ENCODE data around the gene KIF9.

KIF9 gene

DNA sequence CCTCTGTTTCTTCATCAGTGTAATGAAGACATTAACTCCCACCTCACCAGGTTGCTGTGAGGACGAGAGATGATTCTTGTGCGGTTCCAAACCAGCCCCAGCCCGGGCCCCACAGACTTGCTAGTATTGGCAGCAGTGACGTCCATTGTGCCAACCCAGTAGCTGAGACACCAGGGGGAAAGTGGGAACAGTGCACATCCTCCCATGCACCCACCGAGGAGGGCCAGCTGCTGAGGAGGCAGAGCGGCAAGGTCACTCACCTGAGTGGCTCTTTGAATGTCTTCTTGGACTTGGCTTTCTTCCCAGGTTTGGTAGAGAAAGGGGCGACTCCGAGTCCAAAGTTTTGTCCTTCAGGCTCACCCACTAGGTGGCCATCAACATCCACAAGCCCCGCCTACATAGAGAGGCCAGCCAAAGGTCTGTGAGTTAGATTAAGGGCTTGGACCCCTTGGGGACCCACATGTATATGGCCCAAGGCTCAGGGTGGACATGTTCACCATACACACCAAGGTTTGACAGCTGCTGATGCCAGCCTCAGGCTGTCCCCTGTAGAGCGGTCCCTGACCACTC, 38.0 kb downstream of the KIF9 start:
- TF ChIP-seq, protein P1, sequence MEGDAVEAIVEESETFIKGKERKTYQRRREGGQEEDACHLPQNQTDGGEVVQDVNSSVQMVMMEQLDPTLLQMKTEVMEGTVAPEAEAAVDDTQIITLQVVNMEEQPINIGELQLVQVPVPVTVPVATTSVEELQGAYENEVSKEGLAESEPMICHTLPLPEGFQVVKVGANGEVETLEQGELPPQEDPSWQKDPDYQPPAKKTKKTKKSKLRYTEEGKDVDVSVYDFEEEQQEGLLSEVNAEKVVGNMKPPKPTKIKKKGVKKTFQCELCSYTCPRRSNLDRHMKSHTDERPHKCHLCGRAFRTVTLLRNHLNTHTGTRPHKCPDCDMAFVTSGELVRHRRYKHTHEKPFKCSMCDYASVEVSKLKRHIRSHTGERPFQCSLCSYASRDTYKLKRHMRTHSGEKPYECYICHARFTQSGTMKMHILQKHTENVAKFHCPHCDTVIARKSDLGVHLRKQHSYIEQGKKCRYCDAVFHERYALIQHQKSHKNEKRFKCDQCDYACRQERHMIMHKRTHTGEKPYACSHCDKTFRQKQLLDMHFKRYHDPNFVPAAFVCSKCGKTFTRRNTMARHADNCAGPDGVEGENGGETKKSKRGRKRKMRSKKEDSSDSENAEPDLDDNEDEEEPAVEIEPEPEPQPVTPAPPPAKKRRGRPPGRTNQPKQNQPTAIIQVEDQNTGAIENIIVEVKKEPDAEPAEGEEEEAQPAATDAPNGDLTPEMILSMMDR (conservative IDR thresholded peaks at IDR 0.05; ENCODE audit: low read length) = no peak
- TF ChIP-seq EZH2phosphoT487 (IDR thresholded peaks at IDR 0.05; ENCODE audit: borderline replicate concordance) = no peak
- Histone ChIP-seq H3K9me3 (ENCODE audit: insufficient read depth, low read depth, low read length) (no peaks in the 10 kb centered on the region), H3K4me1 (ENCODE audit: insufficient read depth, low read length, poor library complexity, severe bottlenecking) (no peaks in the 10 kb centered on the region), H4K20me1 (ENCODE audit: insufficient read depth, low read length, poor library complexity, severe bottlenecking) (no peaks in the 10 kb centered on the region), H2AFZ (ENCODE audit: low read length) (no peak overlapping the region), H3F3A (ENCODE audit: low read depth) (no peaks in the 10 kb centered on the region), H3K9ac (ENCODE audit: low read depth, low read length, poor library complexity, severe bottlenecking) (no peak overlapping the region), H3K36me3 (ENCODE audit: insufficient read depth, low read length) (no peaks in the 10 kb centered on the region), H3K27me3 (ENCODE audit: insufficient read depth, low read length, poor library complexity, severe bottlenecking) (no peaks in the 10 kb centered on the region), H3K9me2 (replicated peaks; ENCODE audit: low read depth, low read length) (no peaks in the 10 kb centered on the region), H3K4me2 (ENCODE audit: low read depth, low read length, poor library complexity, severe bottlenecking) (no peak overlapping the region), H3K79me2 (ENCODE audit: insufficient read depth, low read length) (no peaks in the 10 kb centered on the region), H3K4me3 (ENCODE audit: low read length, poor library complexity, severe bottlenecking) (no peak overlapping the region)

DNA sequence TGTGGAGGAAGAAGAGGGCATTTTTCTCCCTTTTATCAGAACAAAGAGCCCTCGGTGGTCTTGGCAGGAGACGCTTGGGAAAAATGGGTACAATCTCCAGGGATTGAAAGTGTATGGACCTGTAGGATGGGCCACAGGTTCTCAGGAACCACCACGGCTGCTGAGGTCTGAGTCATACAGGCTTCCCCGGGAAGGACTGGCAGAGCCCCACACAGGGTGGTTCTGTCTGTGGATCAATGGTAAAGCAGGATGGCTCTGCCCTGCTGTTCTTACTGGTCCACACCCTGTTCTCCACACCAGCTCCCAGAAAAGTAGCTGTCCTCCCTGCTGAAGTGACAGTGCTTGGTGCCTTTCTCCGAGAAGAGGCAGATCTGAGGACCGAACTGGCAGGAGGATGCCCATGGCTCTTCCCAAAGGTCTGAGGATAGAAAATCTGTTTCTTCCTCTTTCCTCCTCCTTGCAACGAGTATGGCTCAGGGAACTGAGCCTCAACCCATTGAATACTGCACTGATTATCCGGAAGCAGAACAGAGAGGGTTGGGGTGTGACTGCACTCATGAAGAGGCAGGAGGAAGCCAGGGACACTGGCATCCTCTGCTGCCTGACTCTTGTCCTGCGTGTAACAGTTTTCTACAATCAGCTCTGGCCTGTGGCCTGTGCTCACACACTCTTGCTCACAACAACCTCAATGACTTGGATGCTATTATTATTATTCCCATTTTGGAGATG, 39.0 kb downstream of the KIF9 start:
- Histone ChIP-seq H3K9me3 (ENCODE audit: insufficient read depth, low read depth, low read length) (no peaks in the 10 kb centered on the region), H3K9ac (ENCODE audit: low read depth, low read length, poor library complexity, severe bottlenecking) (no peak overlapping the region), H3K9me2 (replicated peaks; ENCODE audit: low read depth, low read length) (no peaks in the 10 kb centered on the region), H2AFZ (ENCODE audit: low read length) (no peak overlapping the region), H3K4me3 (ENCODE audit: low read length, poor library complexity, severe bottlenecking) (no peak overlapping the region), H3K36me3 (ENCODE audit: insufficient read depth, low read length) (no peaks in the 10 kb centered on the region), H3K79me2 (ENCODE audit: insufficient read depth, low read length) (no peaks in the 10 kb centered on the region), H3K4me2 (ENCODE audit: low read depth, low read length, poor library complexity, severe bottlenecking) (no peak overlapping the region), H3K27me3 (ENCODE audit: insufficient read depth, low read length, poor library complexity, severe bottlenecking) (no peaks in the 10 kb centered on the region), H3K4me1 (ENCODE audit: insufficient read depth, low read length, poor library complexity, severe bottlenecking) (no peaks in the 10 kb centered on the region), H3F3A (ENCODE audit: low read depth) (no peaks in the 10 kb centered on the region), H4K20me1 (ENCODE audit: insufficient read depth, low read length, poor library complexity, severe bottlenecking) (no peaks in the 10 kb centered on the region)
- TF ChIP-seq EZH2phosphoT487 (IDR thresholded peaks at IDR 0.05; ENCODE audit: borderline replicate concordance) = no peak
- TF ChIP-seq, protein P1 (conservative IDR thresholded peaks at IDR 0.05; ENCODE audit: low read length) = no peak

DNA sequence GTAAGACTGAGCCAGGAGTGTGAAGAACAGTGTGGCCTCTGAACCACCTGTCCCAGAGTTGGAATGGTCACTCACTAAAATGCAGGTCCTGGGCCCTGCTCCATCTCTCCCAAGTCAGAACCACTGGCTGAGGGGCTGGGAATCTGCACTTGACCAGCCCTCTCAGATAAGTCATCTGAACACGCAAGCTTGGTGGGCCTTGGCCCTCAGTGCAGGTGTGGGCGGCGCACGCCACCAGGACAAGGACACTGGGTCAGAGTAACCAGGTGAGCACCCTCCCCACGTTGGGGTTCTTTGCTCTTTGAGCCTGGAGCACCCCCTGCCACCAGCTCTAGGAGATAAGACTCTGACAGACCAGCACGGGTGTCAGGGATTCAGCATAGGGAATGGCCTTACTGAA, 42.7 kb downstream of the KIF9 start:
- no peaks in the 10 kb centered on the region for H3F3A ChIP-seq (ENCODE audit: low read depth)
- H3K27me3 ChIP-seq (ENCODE audit: insufficient read depth, low read length, poor library complexity, severe bottlenecking) = no peaks in the 10 kb centered on the region
- H3K9ac ChIP-seq (ENCODE audit: low read depth, low read length, poor library complexity, severe bottlenecking) = no peak overlapping the region
- no peaks in the 10 kb centered on the region for H4K20me1 ChIP-seq (ENCODE audit: insufficient read depth, low read length, poor library complexity, severe bottlenecking)
- H3K4me2 ChIP-seq (ENCODE audit: low read depth, low read length, poor library complexity, severe bottlenecking) = no peak overlapping the region
- H3K4me3 ChIP-seq (ENCODE audit: low read length, poor library complexity, severe bottlenecking) = no peak overlapping the region
- no peak overlapping the region for H2AFZ ChIP-seq (ENCODE audit: low read length)
- no peaks in the 10 kb centered on the region for H3K9me2 ChIP-seq (replicated peaks; ENCODE audit: low read depth, low read length)
- no peaks in the 10 kb centered on the region for H3K9me3 ChIP-seq (ENCODE audit: insufficient read depth, low read depth, low read length)
- H3K4me1 ChIP-seq (ENCODE audit: insufficient read depth, low read length, poor library complexity, severe bottlenecking) = no peaks in the 10 kb centered on the region
- no peaks in the 10 kb centered on the region for H3K79me2 ChIP-seq (ENCODE audit: insufficient read depth, low read length)
- H3K36me3 ChIP-seq (ENCODE audit: insufficient read depth, low read length) = no peaks in the 10 kb centered on the region
- TF ChIP-seq, protein P1 (conservative IDR thresholded peaks at IDR 0.05; ENCODE audit: low read length) = no peak
- no peak for TF ChIP-seq EZH2phosphoT487 (IDR thresholded peaks at IDR 0.05; ENCODE audit: borderline replicate concordance)
